Neural cell (in vitro differentiated cells): Measurements from ENCODE around the gene NINJ1. TPM values are rescaled to one million over a fixed set of nuclear protein-coding genes. Genes with fewer than 3 reads are reported as not detected.

ENCODE experiments used
- H2AFZ ChIP-seq: fragments of 200-600, 300-800 bp; sonication (generic), shearing (Covaris generic); 2 replicates; pipeline ENCODE4 v1.6.0; 2014; ENCODE audit warnings: low read depth, mild to moderate bottlenecking, antibody characterized with exemption, low read length, moderate library complexity
- H3F3A ChIP-seq: fragments of 200-600 bp; shearing (Covaris generic); 2 replicates; pipeline ENCODE4 v1.6.1; 2016; ENCODE audit warnings: mild to moderate bottlenecking, moderate library complexity, mixed read lengths, antibody characterized with exemption, low read length; ENCODE audit not compliant: insufficient read depth, poor library complexity, severe bottlenecking
- H3K27ac ChIP-seq: fragments of 200-600, 300-800 bp; sonication (generic), shearing (Covaris generic); 2 replicates; pipeline ENCODE4 v1.5.1; 2014; ENCODE audit warnings: mild to moderate bottlenecking, low read length, moderate library complexity
- H3K27me3 ChIP-seq: fragments of 300-800, 200-600 bp; sonication (generic), shearing (Covaris generic); 2 replicates; pipeline ENCODE4 v1.6.0; 2014; ENCODE audit warnings: mild to moderate bottlenecking, low read depth, low read length, moderate library complexity; ENCODE audit not compliant: insufficient read depth
- H3K36me3 ChIP-seq: fragments of 300-800, 200-600 bp; sonication (generic), shearing (Covaris generic); 2 replicates; pipeline ENCODE4 v1.5.1; 2014; ENCODE audit warnings: mild to moderate bottlenecking, antibody characterized with exemption, low read length, moderate library complexity; ENCODE audit not compliant: insufficient read depth
- H3K4me2 ChIP-seq: fragments of 300-800, 200-600 bp; sonication (generic), shearing (Covaris generic); 2 replicates; pipeline ENCODE4 v1.6.0; 2014; ENCODE audit warnings: mild to moderate bottlenecking, low read length
- H3K4me3 ChIP-seq: fragments of 300-800, 200-600 bp; sonication (generic), shearing (Covaris generic); 2 replicates; pipeline ENCODE4 v1.5.1; 2014; ENCODE audit warnings: mild to moderate bottlenecking, low read length, moderate library complexity
- H3K79me2 ChIP-seq: fragments of 200-600 bp; shearing (Covaris generic); replicated peaks from 2 replicates; pipeline ENCODE4 v1.6.0; 2014; ENCODE audit warnings: mild to moderate bottlenecking, low read length, moderate library complexity; ENCODE audit not compliant: insufficient read depth
- H3K9ac ChIP-seq: fragments of 300-800, 200-600 bp; sonication (generic), shearing (Covaris generic); 2 replicates; pipeline ENCODE4 v1.6.1; 2016; ENCODE audit warnings: mild to moderate bottlenecking, low read length, mixed read lengths
- H3K9me2 ChIP-seq: fragments of 200-600 bp; shearing (Covaris generic); 2 replicates; pipeline ENCODE4 v1.6.1; 2016; ENCODE audit warnings: mild to moderate bottlenecking, low read length, mixed read lengths; ENCODE audit not compliant: insufficient read depth
- H3K9me3 ChIP-seq: fragments of 200-600, 300-800 bp; sonication (generic), shearing (Covaris generic); 2 replicates; pipeline ENCODE4 v1.6.1; 2016; ENCODE audit warnings: mild to moderate bottlenecking, mixed run types, low read length, moderate library complexity, mixed read lengths
- H4K20me1 ChIP-seq: fragments of 200-600 bp; shearing (Covaris generic); 2 replicates; pipeline ENCODE4 v1.6.1; 2016; ENCODE audit warnings: mild to moderate bottlenecking, mixed run types; ENCODE audit not compliant: insufficient read depth
- EP300 ChIP-seq: fragments of 450-650 bp; conservative IDR thresholded peaks from 2 replicates; pipeline ENCODE4 v1.6.1; 2014; ENCODE audit warnings: antibody characterized with exemption, mild to moderate bottlenecking, moderate library complexity; ENCODE audit not compliant: poor library complexity, severe bottlenecking
- EZH2 ChIP-seq: fragments of 200-600, 300-800 bp; shearing (Covaris generic), sonication (generic); IDR thresholded peaks from 2 replicates; pipeline ENCODE4 v1.6.1; 2014; ENCODE audit warnings: antibody characterized with exemption, low read length, borderline replicate concordance, mild to moderate bottlenecking; ENCODE audit not compliant: insufficient read depth, poor library complexity, severe bottlenecking
- MXI1 ChIP-seq: fragments of 450-650 bp; conservative IDR thresholded peaks from 2 replicates; pipeline ENCODE4 v1.6.1; 2014; ENCODE audit warnings: antibody characterized with exemption, mild to moderate bottlenecking; ENCODE audit not compliant: poor library complexity, severe bottlenecking
- POLR2AphosphoS5 ChIP-seq: IDR thresholded peaks from 2 replicates; pipeline ENCODE4 v1.6.1; 2012
- RAD21 ChIP-seq: fragments of 450-650 bp; conservative IDR thresholded peaks from 2 replicates; pipeline ENCODE4 v1.6.1; 2014; ENCODE audit warnings: antibody characterized with exemption, mild to moderate bottlenecking, moderate library complexity
- SMC3 ChIP-seq: fragments of 450-650 bp; conservative IDR thresholded peaks from 2 replicates; pipeline ENCODE4 v1.6.1; 2014; ENCODE audit warnings: antibody characterized with exemption, mild to moderate bottlenecking, moderate library complexity; ENCODE audit not compliant: poor library complexity
- TAF1 ChIP-seq: IDR thresholded peaks from 2 replicates; pipeline ENCODE4 v1.6.1; 2012; ENCODE audit warnings: low read depth
- polyA plus RNA-seq: library from polyadenylated mRNA; depleted of rRNA; stranded (reverse); fragments of >200 nt; gene quantifications from 2 replicates; pipeline ENCODE4 v1.2.3, GENCODE V29; 2014
- TF ChIP-seq, protein P1 (sequence below): fragments of 450-650 bp; IDR thresholded peaks from 2 replicates; pipeline ENCODE4 v1.5.1; 2014; ENCODE audit warnings: antibody characterized with exemption, mild to moderate bottlenecking, moderate library complexity; ENCODE audit not compliant: poor library complexity, severe bottlenecking
- TF ChIP-seq, protein P2 (sequence below): IDR thresholded peaks from 2 replicates; pipeline ENCODE4 v1.6.1; 2012; ENCODE audit warnings: borderline replicate concordance

The NINJ1 gene
- polyA plus RNA-seq, 1 donor from 2014 or later, result 2.7 TPM

- Histone ChIP-seq H3K27ac (no peak overlapping the region), H3K27me3 (no peaks in the 10 kb centered on the region), H3K9me2 (no peaks in the 10 kb centered on the region), H3F3A (no peaks in the 10 kb centered on the region), H3K36me3 (no peaks in the 10 kb centered on the region), H3K9me3 (no peaks in the 10 kb centered on the region), H4K20me1 (no peaks in the 10 kb centered on the region), H3K4me3 (no peak overlapping the region), H3K79me2 (no peaks in the 10 kb centered on the region), H2AFZ (no peak overlapping the region), H3K9ac (no peak overlapping the region), H3K4me2 (no peak overlapping the region)
- TF ChIP-seq TAF1, result no peak
- TF ChIP-seq, protein P1, sequence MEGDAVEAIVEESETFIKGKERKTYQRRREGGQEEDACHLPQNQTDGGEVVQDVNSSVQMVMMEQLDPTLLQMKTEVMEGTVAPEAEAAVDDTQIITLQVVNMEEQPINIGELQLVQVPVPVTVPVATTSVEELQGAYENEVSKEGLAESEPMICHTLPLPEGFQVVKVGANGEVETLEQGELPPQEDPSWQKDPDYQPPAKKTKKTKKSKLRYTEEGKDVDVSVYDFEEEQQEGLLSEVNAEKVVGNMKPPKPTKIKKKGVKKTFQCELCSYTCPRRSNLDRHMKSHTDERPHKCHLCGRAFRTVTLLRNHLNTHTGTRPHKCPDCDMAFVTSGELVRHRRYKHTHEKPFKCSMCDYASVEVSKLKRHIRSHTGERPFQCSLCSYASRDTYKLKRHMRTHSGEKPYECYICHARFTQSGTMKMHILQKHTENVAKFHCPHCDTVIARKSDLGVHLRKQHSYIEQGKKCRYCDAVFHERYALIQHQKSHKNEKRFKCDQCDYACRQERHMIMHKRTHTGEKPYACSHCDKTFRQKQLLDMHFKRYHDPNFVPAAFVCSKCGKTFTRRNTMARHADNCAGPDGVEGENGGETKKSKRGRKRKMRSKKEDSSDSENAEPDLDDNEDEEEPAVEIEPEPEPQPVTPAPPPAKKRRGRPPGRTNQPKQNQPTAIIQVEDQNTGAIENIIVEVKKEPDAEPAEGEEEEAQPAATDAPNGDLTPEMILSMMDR, result no peak
- TF ChIP-seq, protein P2, sequence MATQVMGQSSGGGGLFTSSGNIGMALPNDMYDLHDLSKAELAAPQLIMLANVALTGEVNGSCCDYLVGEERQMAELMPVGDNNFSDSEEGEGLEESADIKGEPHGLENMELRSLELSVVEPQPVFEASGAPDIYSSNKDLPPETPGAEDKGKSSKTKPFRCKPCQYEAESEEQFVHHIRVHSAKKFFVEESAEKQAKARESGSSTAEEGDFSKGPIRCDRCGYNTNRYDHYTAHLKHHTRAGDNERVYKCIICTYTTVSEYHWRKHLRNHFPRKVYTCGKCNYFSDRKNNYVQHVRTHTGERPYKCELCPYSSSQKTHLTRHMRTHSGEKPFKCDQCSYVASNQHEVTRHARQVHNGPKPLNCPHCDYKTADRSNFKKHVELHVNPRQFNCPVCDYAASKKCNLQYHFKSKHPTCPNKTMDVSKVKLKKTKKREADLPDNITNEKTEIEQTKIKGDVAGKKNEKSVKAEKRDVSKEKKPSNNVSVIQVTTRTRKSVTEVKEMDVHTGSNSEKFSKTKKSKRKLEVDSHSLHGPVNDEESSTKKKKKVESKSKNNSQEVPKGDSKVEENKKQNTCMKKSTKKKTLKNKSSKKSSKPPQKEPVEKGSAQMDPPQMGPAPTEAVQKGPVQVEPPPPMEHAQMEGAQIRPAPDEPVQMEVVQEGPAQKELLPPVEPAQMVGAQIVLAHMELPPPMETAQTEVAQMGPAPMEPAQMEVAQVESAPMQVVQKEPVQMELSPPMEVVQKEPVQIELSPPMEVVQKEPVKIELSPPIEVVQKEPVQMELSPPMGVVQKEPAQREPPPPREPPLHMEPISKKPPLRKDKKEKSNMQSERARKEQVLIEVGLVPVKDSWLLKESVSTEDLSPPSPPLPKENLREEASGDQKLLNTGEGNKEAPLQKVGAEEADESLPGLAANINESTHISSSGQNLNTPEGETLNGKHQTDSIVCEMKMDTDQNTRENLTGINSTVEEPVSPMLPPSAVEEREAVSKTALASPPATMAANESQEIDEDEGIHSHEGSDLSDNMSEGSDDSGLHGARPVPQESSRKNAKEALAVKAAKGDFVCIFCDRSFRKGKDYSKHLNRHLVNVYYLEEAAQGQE, result no peak
Measured at GRCh38 chr9:93082841-93083411, 51.1 kb downstream of the NINJ1 start.

DNA sequence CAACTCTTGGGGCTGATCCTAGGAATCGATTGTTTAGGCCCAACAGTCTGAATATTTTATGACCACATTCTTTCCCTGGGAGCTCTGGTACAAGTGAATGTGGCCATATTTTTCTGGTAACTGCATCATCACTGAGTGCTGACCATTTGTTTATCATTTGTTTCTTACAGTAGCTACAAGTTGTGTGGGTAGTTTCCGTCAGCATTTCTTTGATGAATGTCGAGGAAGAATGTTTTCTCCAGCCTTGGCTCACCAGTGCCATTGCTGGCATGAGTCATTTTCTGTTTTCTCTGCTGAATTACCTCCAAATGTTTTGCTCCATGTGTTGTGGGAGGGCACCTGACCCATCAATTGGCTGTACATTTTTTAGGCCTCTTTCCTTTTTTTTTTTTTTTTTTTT is 52.1 kb downstream of the NINJ1 start:
- H3K9me2 ChIP-seq, result no peaks in the 10 kb centered on the region
- H4K20me1 ChIP-seq, result no peaks in the 10 kb centered on the region
- H3K4me2 ChIP-seq, result no peak overlapping the region
- no peaks in the 10 kb centered on the region for H3K9me3 ChIP-seq
- H3K79me2 ChIP-seq, result no peaks in the 10 kb centered on the region
- no peaks in the 10 kb centered on the region for H3K27me3 ChIP-seq
- H2AFZ ChIP-seq, result no peak overlapping the region
- H3K9ac ChIP-seq, result no peak overlapping the region
- H3K36me3 ChIP-seq, result no peaks in the 10 kb centered on the region
- H3K27ac ChIP-seq, result no peak overlapping the region
- no peaks in the 10 kb centered on the region for H3F3A ChIP-seq
- H3K4me3 ChIP-seq, result no peak overlapping the region
- no peak for TF ChIP-seq TAF1
- TF ChIP-seq SMC3, result no peak
- TF ChIP-seq, protein P1, result no peak
- TF ChIP-seq POLR2AphosphoS5, result no peak
- TF ChIP-seq EZH2, result no peak
- no peak for TF ChIP-seq RAD21
- no peak for TF ChIP-seq EP300
- TF ChIP-seq, protein P2, result no peak
- TF ChIP-seq MXI1, result no peak
